AG04449 (cell line): Measurements from ENCODE around the gene ADAMTS15.

ENCODE experiments used
- CTCF ChIA-PET: fragments of 350-600 bp; formaldehyde crosslinking; extraction: SDS; loops from one replicate; lab custom pipeline; 2021; ENCODE audit warnings: antibody characterized with exemption; lab: Yijun Ruan, JAX
- POLR2A ChIA-PET: fragments of 400-600, 350-600 bp; formaldehyde crosslinking; extraction: SDS; loops from one replicate; lab custom pipeline; 2020; ENCODE audit warnings: antibody characterized with exemption, inconsistent platforms; lab: Yijun Ruan, JAX
- DNase-seq: peaks from one replicate; pipeline ENCODE4 v3.0.0-alpha.2; 2010; ENCODE audit warnings: low read depth, low spot score
- H3K4me3 ChIP-seq: 2 replicates; pipeline ENCODE4 v1.5.1; 2011; ENCODE audit warnings: low read depth, mild to moderate bottlenecking, control low read depth, low read length
- TF ChIP-seq, protein P1 (sequence below): IDR thresholded peaks from one replicate; pipeline ENCODE4 v1.5.1; 2011; ENCODE audit warnings: mild to moderate bottlenecking, moderate library complexity, low read length, control low read depth, inconsistent platforms; ENCODE audit not compliant: insufficient read depth; ENCODE audit errors: missing control alignments

The ADAMTS15 gene

DNA sequence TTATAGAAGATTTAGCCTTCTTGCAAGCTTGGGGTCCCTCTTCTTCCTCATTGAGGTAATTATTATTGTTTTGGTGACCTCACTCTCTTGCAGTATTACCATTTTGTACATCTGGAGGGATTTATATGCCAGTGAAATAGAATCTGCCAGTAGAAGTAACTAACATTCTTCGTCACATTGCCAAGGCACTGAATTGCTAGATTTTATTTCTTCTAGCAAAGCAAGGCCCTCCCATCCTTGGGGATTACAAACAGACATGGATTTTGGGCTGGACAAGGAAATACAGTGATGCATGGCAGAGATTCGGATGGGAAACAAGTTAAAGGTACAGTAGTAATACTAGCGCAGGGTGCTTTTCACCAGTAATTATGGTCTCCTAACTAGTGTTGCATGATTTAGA lies 7.8 kb downstream of the ADAMTS15 start:
- H3K4me3 ChIP-seq = no peak overlapping the region
- CTCF ChIA-PET = interaction anchor here (0.6 to 1.8 kb wide), 3 partner anchors 12 to 24 kb away, joined by 3 to 6 read pairs (median 3); no protein-coding TSS in a partner anchor
- no peak for DNase-seq
- POLR2A ChIA-PET = no interaction called here
- TF ChIP-seq, protein P1, sequence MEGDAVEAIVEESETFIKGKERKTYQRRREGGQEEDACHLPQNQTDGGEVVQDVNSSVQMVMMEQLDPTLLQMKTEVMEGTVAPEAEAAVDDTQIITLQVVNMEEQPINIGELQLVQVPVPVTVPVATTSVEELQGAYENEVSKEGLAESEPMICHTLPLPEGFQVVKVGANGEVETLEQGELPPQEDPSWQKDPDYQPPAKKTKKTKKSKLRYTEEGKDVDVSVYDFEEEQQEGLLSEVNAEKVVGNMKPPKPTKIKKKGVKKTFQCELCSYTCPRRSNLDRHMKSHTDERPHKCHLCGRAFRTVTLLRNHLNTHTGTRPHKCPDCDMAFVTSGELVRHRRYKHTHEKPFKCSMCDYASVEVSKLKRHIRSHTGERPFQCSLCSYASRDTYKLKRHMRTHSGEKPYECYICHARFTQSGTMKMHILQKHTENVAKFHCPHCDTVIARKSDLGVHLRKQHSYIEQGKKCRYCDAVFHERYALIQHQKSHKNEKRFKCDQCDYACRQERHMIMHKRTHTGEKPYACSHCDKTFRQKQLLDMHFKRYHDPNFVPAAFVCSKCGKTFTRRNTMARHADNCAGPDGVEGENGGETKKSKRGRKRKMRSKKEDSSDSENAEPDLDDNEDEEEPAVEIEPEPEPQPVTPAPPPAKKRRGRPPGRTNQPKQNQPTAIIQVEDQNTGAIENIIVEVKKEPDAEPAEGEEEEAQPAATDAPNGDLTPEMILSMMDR = no peak

- DNase-seq = no peak
- POLR2A ChIA-PET = no interaction called here
- no peak overlapping the region for H3K4me3 ChIP-seq
- TF ChIP-seq, protein P1 = no peak
- CTCF ChIA-PET = interaction anchor here (0.8 to 1.8 kb wide), 2 partner anchors 23 to 405 kb away, joined by 3 to 6 read pairs; no protein-coding TSS in a partner anchor
Observed at GRCh38 chr11:130457623-130458409, 9.4 kb downstream of the ADAMTS15 start.

GRCh38 chr11:130458410-130458729 lies 9.9 kb downstream of the ADAMTS15 start:
- no peak overlapping the region for H3K4me3 ChIP-seq

GRCh38 chr11:130459521-130459920 lies 11.1 kb downstream of the ADAMTS15 start:
- POLR2A ChIA-PET = no interaction called here

More at GRCh38 chr11:130458410-130458729, 9.9 kb downstream of the ADAMTS15 start:
- TF ChIP-seq, protein P1 = no peak
- CTCF ChIA-PET = no interaction called here
- POLR2A ChIA-PET = no interaction called here
- no peak for DNase-seq

GRCh38 chr11:130462101-130462885 lies 13.8 kb downstream of the ADAMTS15 start:
- ChIA-PET POLR2A (no interaction called here), CTCF (interaction anchor here (1.7 to 3.5 kb wide), 2 partner anchors 9 to 12 kb away, joined by 4 to 10 read pairs; no protein-coding TSS in a partner anchor)
- DNase-seq = no peak
- TF ChIP-seq, protein P1 = no peak
- no peak overlapping the region for H3K4me3 ChIP-seq

More at GRCh38 chr11:130459521-130459920, 11.1 kb downstream of the ADAMTS15 start:
- TF ChIP-seq, protein P1 = no peak
- no peak overlapping the region for H3K4me3 ChIP-seq
- CTCF ChIA-PET = interaction anchor here (0.7 to 3.5 kb wide), 2 partner anchors 9 to 121 kb away, joined by 3 to 10 read pairs; no protein-coding TSS in a partner anchor
- DNase-seq = no peak

DNA sequence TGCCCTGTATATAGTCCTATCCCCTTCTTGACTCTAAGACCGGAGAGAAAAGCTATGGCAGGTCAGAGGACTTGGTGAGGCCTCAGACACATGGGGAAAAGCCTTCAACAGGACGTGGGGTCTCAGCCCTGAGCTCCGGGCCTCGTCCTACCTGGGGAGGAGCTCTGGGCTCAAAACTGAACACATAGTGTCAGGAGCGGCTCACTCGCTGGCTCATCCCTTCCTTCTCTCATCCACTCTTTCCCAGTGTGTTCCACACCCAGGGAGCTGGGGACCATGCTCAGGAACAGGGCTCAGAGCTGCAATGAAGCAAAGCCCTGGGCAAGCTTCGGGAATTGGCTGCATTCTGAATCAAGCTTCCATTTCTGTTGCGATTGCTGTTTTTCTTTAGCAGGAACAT lies 14.5 kb downstream of the ADAMTS15 start:
- TF ChIP-seq, protein P1 = no peak
- H3K4me3 ChIP-seq = no peak overlapping the region
- no peak for DNase-seq
- CTCF ChIA-PET = interaction anchor here (1.1 to 1.7 kb wide), 2 partner anchors 10 to 13 kb away, joined by 3 to 4 read pairs; no protein-coding TSS in a partner anchor
- POLR2A ChIA-PET = no interaction called here
